ENCODE measurements around the gene CNIH4. TPM values are rescaled to one million over a fixed set of nuclear protein-coding genes. Genes with fewer than 3 reads are reported as not detected.

CNIH4 gene
- total RNA-seq, 4 donors from 2014 or later, result 27.7 to 63.9 (median 41.0) TPM

DNA sequence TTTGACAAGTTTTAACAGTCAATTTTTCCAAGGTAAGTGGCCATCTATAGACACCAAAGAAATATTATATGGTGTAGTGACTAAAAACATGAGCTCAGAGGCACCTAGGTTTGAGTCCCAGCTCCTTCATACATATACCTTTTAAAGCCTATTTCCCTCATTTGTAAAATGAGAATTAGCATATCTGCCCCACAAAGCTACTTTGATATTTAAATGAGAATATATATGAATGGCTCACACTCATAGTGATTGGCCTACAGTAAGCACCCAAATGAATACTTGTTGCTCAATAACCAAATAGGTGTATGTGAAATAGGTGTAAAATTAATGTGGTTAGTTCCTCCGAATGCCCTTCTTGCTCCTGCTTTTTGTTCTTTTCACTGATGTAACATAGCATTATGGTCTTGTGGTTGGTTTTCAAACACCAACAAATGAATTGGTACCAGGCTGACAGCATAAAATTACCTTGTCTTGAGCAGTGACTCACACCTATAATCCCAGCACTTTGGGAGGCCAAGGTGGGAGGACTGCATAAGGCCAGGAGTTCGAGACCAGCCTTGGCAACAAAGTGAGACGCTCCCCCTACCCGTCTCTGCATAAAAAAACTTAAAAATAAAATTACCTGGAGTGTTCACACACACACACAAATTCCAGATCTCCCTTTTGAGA lies 25.3 kb downstream of the CNIH4 start:
- TF ChIP-seq, protein P1, sequence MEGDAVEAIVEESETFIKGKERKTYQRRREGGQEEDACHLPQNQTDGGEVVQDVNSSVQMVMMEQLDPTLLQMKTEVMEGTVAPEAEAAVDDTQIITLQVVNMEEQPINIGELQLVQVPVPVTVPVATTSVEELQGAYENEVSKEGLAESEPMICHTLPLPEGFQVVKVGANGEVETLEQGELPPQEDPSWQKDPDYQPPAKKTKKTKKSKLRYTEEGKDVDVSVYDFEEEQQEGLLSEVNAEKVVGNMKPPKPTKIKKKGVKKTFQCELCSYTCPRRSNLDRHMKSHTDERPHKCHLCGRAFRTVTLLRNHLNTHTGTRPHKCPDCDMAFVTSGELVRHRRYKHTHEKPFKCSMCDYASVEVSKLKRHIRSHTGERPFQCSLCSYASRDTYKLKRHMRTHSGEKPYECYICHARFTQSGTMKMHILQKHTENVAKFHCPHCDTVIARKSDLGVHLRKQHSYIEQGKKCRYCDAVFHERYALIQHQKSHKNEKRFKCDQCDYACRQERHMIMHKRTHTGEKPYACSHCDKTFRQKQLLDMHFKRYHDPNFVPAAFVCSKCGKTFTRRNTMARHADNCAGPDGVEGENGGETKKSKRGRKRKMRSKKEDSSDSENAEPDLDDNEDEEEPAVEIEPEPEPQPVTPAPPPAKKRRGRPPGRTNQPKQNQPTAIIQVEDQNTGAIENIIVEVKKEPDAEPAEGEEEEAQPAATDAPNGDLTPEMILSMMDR (IDR thresholded peaks at IDR 0.05; ENCODE audit: low read depth), result no peak

- TF ChIP-seq, protein P1 (IDR thresholded peaks at IDR 0.05; ENCODE audit: low read depth), result no peak
Observed at GRCh38 chr1:224383218-224383617, 26.5 kb downstream of the CNIH4 start.

DNA sequence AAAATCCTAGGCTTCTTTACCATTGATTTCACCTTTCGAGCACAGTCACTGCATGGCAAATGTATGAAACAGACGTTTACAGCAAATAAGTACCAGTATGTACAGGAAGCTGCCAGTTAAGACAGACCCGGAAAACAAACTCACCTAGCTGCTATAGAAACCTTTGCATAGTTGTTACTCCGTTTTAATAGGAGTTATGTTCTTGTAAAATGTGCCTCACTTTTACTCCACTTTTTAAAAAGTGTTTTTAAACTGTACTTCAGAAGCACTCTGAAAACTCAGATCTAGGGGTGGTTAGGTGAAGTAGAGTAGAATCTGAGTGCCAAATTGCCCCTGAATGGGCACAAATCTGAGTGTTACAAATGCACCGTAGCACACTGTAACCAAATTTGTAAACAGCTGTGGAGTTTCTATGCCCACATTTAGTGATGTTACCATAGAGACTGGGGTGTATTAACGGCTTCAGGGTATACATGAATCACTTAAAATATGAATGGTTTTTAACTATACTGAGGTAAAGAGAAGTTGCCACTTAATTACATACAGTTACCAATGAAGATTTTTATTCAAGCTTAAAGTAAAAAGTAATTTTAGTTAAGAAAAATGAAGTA lies 30.7 kb downstream of the CNIH4 start:
- TF ChIP-seq, protein P1 (IDR thresholded peaks at IDR 0.05; ENCODE audit: low read depth), result no peak

- TF ChIP-seq, protein P1 (IDR thresholded peaks at IDR 0.05; ENCODE audit: low read depth), result no peak
Observed at GRCh38 chr1:224387943-224388342, 31.3 kb downstream of the CNIH4 start.

DNA sequence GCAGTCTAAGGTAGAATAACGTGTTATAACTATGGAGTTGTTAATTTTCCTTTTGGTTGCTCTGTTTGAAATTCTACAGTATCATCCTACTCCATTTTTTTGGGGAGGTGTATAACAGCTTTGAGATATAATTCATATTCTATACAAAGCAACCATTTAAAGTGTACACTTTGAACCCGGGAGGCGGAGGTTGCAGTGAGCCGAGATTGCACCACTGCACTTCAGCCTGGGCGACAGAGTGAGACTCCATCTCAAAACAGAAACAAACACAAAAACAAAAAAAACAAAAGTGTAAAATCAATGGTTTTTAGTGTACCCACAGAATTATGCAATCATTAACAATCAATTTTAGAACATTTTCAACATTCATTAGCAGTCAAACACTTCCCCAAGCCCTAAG lies 33.8 kb downstream of the CNIH4 start:
- TF ChIP-seq, protein P1 (IDR thresholded peaks at IDR 0.05; ENCODE audit: low read depth), result no peak

GRCh38 chr1:224392411-224393249 lies 36.0 kb downstream of the CNIH4 start:
- TF ChIP-seq, protein P1 (IDR thresholded peaks at IDR 0.05; ENCODE audit: low read depth), result no peak

GRCh38 chr1:224393294-224393693 lies 36.6 kb downstream of the CNIH4 start:
- TF ChIP-seq, protein P1 (IDR thresholded peaks at IDR 0.05; ENCODE audit: low read depth), result no peak
